PC-3 (cell line): ENCODE data around the gene EXOC7.

Experiments
- CTCF ChIP-seq: fragments of 300-600 bp; sonication (generic); conservative IDR thresholded peaks from 2 replicates; pipeline ENCODE4 v1.5.1; 2017; ENCODE audit warnings: antibody characterized with exemption, low read depth, mild to moderate bottlenecking, low read length
- EZH2 ChIP-seq: fragments of 300-600 bp; sonication (generic); IDR thresholded peaks from one replicate; pipeline ENCODE4 v1.6.1; 2017; ENCODE audit warnings: antibody characterized with exemption, mild to moderate bottlenecking, low read length; ENCODE audit not compliant: unreplicated experiment

GRCh38 chr17:76136276-76137000 lies 32.9 kb upstream of the EXOC7 start:
- TF ChIP-seq CTCF: no peak
- no peak for TF ChIP-seq EZH2
